Naive thymus-derived CD8-positive, alpha-beta T cell (primary cell): ENCODE measurements around the gene MCAM. TPM values are rescaled to one million over a fixed set of nuclear protein-coding genes. Genes with fewer than 3 reads are reported as not detected.
A peak's percentile ranks its signal among the peaks of the same experiment; 100 is the strongest.

ENCODE experiments used
- ATAC-seq, 2 donors: fragments of 150-1000 bp; cut with Tn5 transposase in 1 of 2; sonication (Bioruptor Pico), chemical (Tn5 transposase) in 1 of 2; 1 replicate in 1 of 2; 2 replicates in 1 of 2; pipeline ENCODE4 v1.10.0; 2021; ENCODE audit warnings: mild to moderate bottlenecking in 2 of 2, moderate library complexity in 2 of 2
- POLR2A ChIA-PET: fragments of 350-600 bp; sonication (Branson Sonifier 250); formaldehyde crosslinking; loops from one replicate; lab custom pipeline; 2021; ENCODE audit warnings: antibody characterized with exemption; lab: Charles Lee
- DNase-seq, 10 donors: peaks; one replicate each; pipeline versions ENCODE4 v3.0.0 to v3.0.0-alpha.2; 2020 to 2022
- H3K27ac Mint-ChIP-seq, 10 donors: one replicate each; pipeline ENCODE4 v1.8.0; 2020 to 2022; ENCODE audit warnings: mild to moderate bottlenecking in 10 of 10, mixed read lengths in 10 of 10, moderate library complexity in 4 of 10, inconsistent platforms in 1 of 10
- H3K27me3 Mint-ChIP-seq, 5 donors: one replicate each; pipeline ENCODE4 v1.8.0; 2021 to 2022; ENCODE audit warnings: mixed read lengths in 5 of 5
- H3K36me3 Mint-ChIP-seq, 3 donors: one replicate each; pipeline ENCODE4 v1.8.0; 2020 to 2022; ENCODE audit warnings: mixed read lengths in 3 of 3, mild to moderate bottlenecking in 2 of 3, inconsistent platforms in 1 of 3
- H3K4me1 Mint-ChIP-seq, 4 donors: one replicate each; pipeline ENCODE4 v1.8.0; 2021 to 2022; ENCODE audit warnings: mixed read lengths in 4 of 4
- H3K4me3 Mint-ChIP-seq, 10 donors: one replicate each; pipeline ENCODE4 v1.8.0; 2020 to 2022; ENCODE audit warnings: mild to moderate bottlenecking in 10 of 10, mixed read lengths in 10 of 10, moderate library complexity in 6 of 10, inconsistent platforms in 1 of 10
- H3K9me3 Mint-ChIP-seq, 9 donors: one replicate each; pipeline ENCODE4 v1.8.0; 2020 to 2022; ENCODE audit warnings: mixed read lengths in 9 of 9, mild to moderate bottlenecking in 3 of 9, inconsistent platforms in 1 of 9, moderate library complexity in 1 of 9
- microRNA-seq: library from miRNA; unstranded; fragments of <30 nt; microRNA quantifications from one replicate; pipeline ENCODE4 v1.2.0, GENCODE V29; 2022; ENCODE audit warnings: borderline microRNAs expressed
- polyA plus RNA-seq, 3 donors: library from polyadenylated mRNA; unstranded; fragments of 300-500 nt; fragmentation: Illumina TruSeq; gene quantifications; one replicate each; pipeline ENCODE4 v1.2.3, GENCODE V29; 2021
- total RNA-seq, 8 experiments: library from RNA in 2 of 8; stranded (reverse) in 2 of 8; gene quantifications; one replicate each; pipeline ENCODE4 v1.2.3 and lab custom pipeline; 2021 to 2026

Gene MCAM
- total and polyA plus RNA-seq, 5 experiments from 2014 or later, result 0.33 to 1.2 (median 0.55) TPM

GRCh38 chr11:119266517-119267255, 50.2 kb downstream of the MCAM start:
- peak; percentile 61 to 64 for ATAC-seq
- Mint-ChIP-seq H3K36me3 (no peaks in the 10 kb centered on the region), H3K27ac (peak overlapping the region; percentile 86 to 96 (median 90)), H3K4me3 (peak overlapping the region; percentile 63 to 86 (median 76)), H3K27me3 (no peaks in the 10 kb centered on the region), H3K4me1 (peaks cover 20 to 52% (median 26%) of the 10 kb centered on the region in 4 donors), H3K9me3 (no peaks in the 10 kb centered on the region)
- peak in 3 of 10 donors; percentile 20 to 27 (median 26) for DNase-seq
- POLR2A ChIA-PET, result interaction anchor here (0.6 to 2.9 kb wide), 5 partner anchors 11 to 103 kb away, joined by 3 to 19 read pairs (median 5); partner anchors contain the start of gene CBL

- Mint-ChIP-seq H3K27ac (peak overlapping the region; percentile 86 to 96 (median 90)), H3K27me3 (no peaks in the 10 kb centered on the region), H3K4me1 (peaks cover 18 to 52% (median 26%) of the 10 kb centered on the region in 4 donors), H3K4me3 (peak overlapping the region; percentile 63 to 86 (median 76)), H3K36me3 (no peaks in the 10 kb centered on the region), H3K9me3 (no peaks in the 10 kb centered on the region)
- ATAC-seq (peak; percentile 40 to 54), DNase-seq (peak in 1 of 10 donors; percentile 16)
- POLR2A ChIA-PET, result interaction anchor here (0.6 to 2.9 kb wide), 6 partner anchors 12 to 102 kb away, joined by 3 to 19 read pairs (median 4); partner anchors contain the start of gene CBL
Measured at GRCh38 chr11:119266063-119266462, 50.9 kb downstream of the MCAM start.

GRCh38 chr11:119263352-119263940, 53.5 kb downstream of the MCAM start:
- POLR2A ChIA-PET, result interaction anchor here (0.7 to 2.6 kb wide), 7 partner anchors 11 to 245 kb away, joined by 3 to 17 read pairs (median 3); partner anchors contain the start of genes CBL, RPS25 and TRAPPC4
- peaks cover 23 to 56% (median 30%) of the 10 kb centered on the region in 4 donors for H3K4me1 Mint-ChIP-seq

GRCh38 chr11:119262668-119263351, 54.1 kb downstream of the MCAM start:
- POLR2A ChIA-PET, result interaction anchor here (0.7 to 2.6 kb wide), 9 partner anchors 11 to 244 kb away, joined by 3 to 17 read pairs (median 4); partner anchors contain the start of genes CBL, RPS25 and TRAPPC4
- Mint-ChIP-seq H3K4me1 (peaks cover 17 to 56% (median 32%) of the 10 kb centered on the region in 4 donors), H3K36me3 (peaks cover 0 to 2% (median 0%) of the 10 kb centered on the region in 3 donors), H3K9me3 (peaks cover 0 to 6% (median 0%) of the 10 kb centered on the region in 9 donors), H3K27me3 (no peaks in the 10 kb centered on the region), H3K27ac (no peak overlapping the region), H3K4me3 (no peak overlapping the region)
- no peak for ATAC-seq
- DNase-seq, result no peak

More at GRCh38 chr11:119263352-119263940, 53.5 kb downstream of the MCAM start:
- H3K4me3 Mint-ChIP-seq, result no peak overlapping the region
- peak; percentile 57 to 72 for ATAC-seq
- H3K36me3 Mint-ChIP-seq, result peaks cover 0 to 2% (median 0%) of the 10 kb centered on the region in 3 donors
- no peak overlapping the region for H3K27ac Mint-ChIP-seq
- DNase-seq, result peak in 3 of 10 donors; percentile 31 to 58 (median 53)
- peaks cover 0 to 5% (median 0%) of the 10 kb centered on the region in 9 donors for H3K9me3 Mint-ChIP-seq
- no peaks in the 10 kb centered on the region for H3K27me3 Mint-ChIP-seq

- Mint-ChIP-seq H3K4me3 (peak overlapping the region in 7 of 10 donors; percentile 8 to 71 (median 24)), H3K4me1 (peaks cover 7 to 47% (median 35%) of the 10 kb centered on the region in 4 donors)
Measured at GRCh38 chr11:119258983-119259382, 57.9 kb downstream of the MCAM start.

More at GRCh38 chr11:119258983-119259382, 57.9 kb downstream of the MCAM start:
- Mint-ChIP-seq H3K9me3 (peaks cover 0 to 6% (median 0%) of the 10 kb centered on the region in 9 donors), H3K27ac (peak overlapping the region; percentile 42 to 97 (median 92)), H3K27me3 (no peaks in the 10 kb centered on the region), H3K36me3 (peaks cover 0 to 12% (median 5%) of the 10 kb centered on the region in 3 donors)
- POLR2A ChIA-PET, result interaction anchor here (0.8 to 1.4 kb wide), 2 partner anchors 9 to 18 kb away, joined by 4 to 11 read pairs; no protein-coding TSS in a partner anchor
- ATAC-seq (no peak), DNase-seq (no peak)

Small RNAs within 50 kb of the gene (microRNA-seq; reads per million reads assigned to microRNA genes)
- gene MIR6756, result not detected

Other genes starting within 250 kb of the MCAM start
- gene VPS11, start 249.3 kb downstream of the MCAM start, total RNA-seq, result 10 to 100 TPM; 63.3 to 68.0 TPM
- 10 to 100 TPM; 43.2 to 58.4 (median 44.8) TPM for gene VPS11, start 249.3 kb downstream of the MCAM start, polyA plus RNA-seq
- gene HMBS, start 232.2 kb downstream of the MCAM start, total RNA-seq, result 1 to 10 TPM; 6.9 to 8.0 TPM
- gene HMBS, start 232.2 kb downstream of the MCAM start, polyA plus RNA-seq, result 10 to 100 TPM; 20.0 to 32.7 (median 24.3) TPM
- gene DPAGT1, start 215.3 kb downstream of the MCAM start, total RNA-seq, result 10 to 100 TPM; 29.0 to 37.5 TPM
- 10 to 100 TPM; 28.7 to 30.8 (median 29.0) TPM for gene DPAGT1, start 215.3 kb downstream of the MCAM start, polyA plus RNA-seq
- gene C2CD2L, start 209.8 kb downstream of the MCAM start, total RNA-seq, result 10 to 100 TPM; 27.0 to 27.8 TPM
- 1 to 10 TPM; 3.4 to 10.0 (median 4.0) TPM for gene C2CD2L, start 209.8 kb downstream of the MCAM start, polyA plus RNA-seq
- 10 to 100 TPM; 66.0 to 68.6 TPM for gene HINFP, start 195.6 kb downstream of the MCAM start, total RNA-seq
- gene HINFP, start 195.6 kb downstream of the MCAM start, polyA plus RNA-seq, result 10 to 100 TPM in 1 of 3 donors, 1 to 10 TPM in 2; 7.3 to 24.9 (median 7.5) TPM
- not detected for gene ABCG4, start 168.1 kb downstream of the MCAM start, total RNA-seq
- not detected for gene ABCG4, start 168.1 kb downstream of the MCAM start, polyA plus RNA-seq
- 10 to 100 TPM; 10.3 to 10.5 TPM for gene NLRX1, start 148.4 kb downstream of the MCAM start, total RNA-seq
- gene NLRX1, start 148.4 kb downstream of the MCAM start, polyA plus RNA-seq, result 10 to 100 TPM in 1 of 3 donors, 1 to 10 TPM in 2; 4.0 to 10.9 (median 7.1) TPM
- under 1 TPM; 0.42 to 0.55 TPM for gene NHERF4, start 131.7 kb downstream of the MCAM start, total RNA-seq
- not detected for gene NHERF4, start 131.7 kb downstream of the MCAM start, polyA plus RNA-seq
- 10 to 100 TPM; 46.9 to 51.6 TPM for gene CBL, start 110.8 kb downstream of the MCAM start, total RNA-seq
- 10 to 100 TPM; 11.5 to 16.1 (median 12.2) TPM for gene CBL, start 110.8 kb downstream of the MCAM start, polyA plus RNA-seq
- 10 to 100 TPM; 19.8 to 21.1 TPM for gene RNF26, start 17.4 kb upstream of the MCAM start, total RNA-seq
- 10 to 100 TPM; 37.0 to 45.9 (median 39.6) TPM for gene RNF26, start 17.4 kb upstream of the MCAM start, polyA plus RNA-seq
- not detected for gene C1QTNF5, start 23.8 kb upstream of the MCAM start, total RNA-seq
- gene C1QTNF5, start 23.8 kb upstream of the MCAM start, polyA plus RNA-seq, result not detected
- gene MFRP, start 29.6 kb upstream of the MCAM start, total RNA-seq, result not detected
- not detected for gene MFRP, start 29.6 kb upstream of the MCAM start, polyA plus RNA-seq
- gene USP2, start 64.6 kb upstream of the MCAM start, total RNA-seq, result under 1 TPM; 0.16 to 0.23 TPM
- gene USP2, start 64.6 kb upstream of the MCAM start, polyA plus RNA-seq, result under 1 TPM in 1 of 3 donors, not detected in 2; 0.13 TPM
- gene THY1, start 106.0 kb upstream of the MCAM start, total RNA-seq, result not detected
- not detected for gene THY1, start 106.0 kb upstream of the MCAM start, polyA plus RNA-seq